K562 (cell line): ENCODE data around the gene CAPZA1. TPM values are rescaled to one million over a fixed set of nuclear protein-coding genes. Genes with fewer than 3 reads are reported as not detected.

ENCODE experiments used
- CHCHD3 ChIP-seq: fragments of 250-450 bp; sonication (Bioruptor Pico); IDR thresholded peaks from 2 replicates; pipeline ENCODE4 v2.1.2; 2022; ENCODE audit warnings: mild to moderate bottlenecking
- CREBBP ChIP-seq: IDR thresholded peaks from one replicate; pipeline ENCODE4 v1.6.1; 2012; ENCODE audit warnings: low read depth, mild to moderate bottlenecking, control low read depth, inconsistent platforms, low read length
- EP400 ChIP-seq: fragments of 450-650 bp; IDR thresholded peaks from 2 replicates; pipeline ENCODE4 v1.6.1; 2017; ENCODE audit warnings: antibody characterized with exemption, mild to moderate bottlenecking, moderate library complexity
- NELFE ChIP-seq: IDR thresholded peaks from 2 replicates; pipeline ENCODE4 v1.6.1; 2011; ENCODE audit warnings: mild to moderate bottlenecking; ENCODE audit not compliant: insufficient read depth, insufficient read length
- NFATC3 ChIP-seq: fragments of 450-650 bp; IDR thresholded peaks from 2 replicates; pipeline ENCODE4 v1.6.1; 2017; ENCODE audit warnings: mild to moderate bottlenecking
- NUFIP1 ChIP-seq: fragments of 450-650 bp; IDR thresholded peaks from 2 replicates; pipeline ENCODE4 v1.6.1; 2018; ENCODE audit not compliant: partially characterized antibody
- ZNF354B ChIP-seq: fragments of 250-450 bp; sonication (Bioruptor Pico); IDR thresholded peaks from 2 replicates; pipeline ENCODE4 v1.4.0; 2020
- polyA plus RNA-seq, 8 experiments: library from polyadenylated mRNA; depleted of rRNA in 4 of 8; stranded (reverse) in 5 of 8; unstranded in 3 of 8; fragments of >200 nt; fragmentation: Nextera tagmentation in 2 of 8; fragmentation: Illumina TruSeq in 1 of 8; extraction: Ambion mirVana in 2 of 8; extraction: Trizol in 1 of 8; gene quantifications; 2 replicates each; pipeline versions ENCODE4 v1.2.1 to v1.2.3, GENCODE V29; 2011 to 2014; ENCODE audit warnings: inconsistent platforms in 1 of 8, missing spikeins in 1 of 8
- total RNA-seq, 7 experiments: library from RNA; depleted of rRNA in 6 of 7; stranded (reverse); fragments of >200 nt in 6 of 7; fragmentation: Illumina TruSeq in 2 of 7; extraction: Trizol in 2 of 7; gene quantifications; 2 replicates each; pipeline versions ENCODE4 v1.2.1 to v1.2.3, GENCODE V29; 2011 to 2021; ENCODE audit warnings: low replicate concordance in 1 of 7
- TF ChIP-seq, protein P1 (sequence below): fragments of 450-650 bp; IDR thresholded peaks from 2 replicates; pipeline ENCODE4 v1.6.1; 2016; ENCODE audit warnings: mild to moderate bottlenecking, moderate library complexity
- TF ChIP-seq, protein P2 (sequence below), 2 experiments: fragments of 450-650 bp in 1 of 2; sonication (generic) in 1 of 2; formaldehyde crosslinking; conservative IDR thresholded peaks; 2 replicates each; pipeline versions ENCODE4 v1.4.0 to v1.8.1; 2020 to 2022; ENCODE audit warnings: mild to moderate bottlenecking in 1 of 2, missing genetic modification reagents in 1 of 2

CAPZA1 gene
- total and polyA plus RNA-seq, 9 of the 15 experiments (the other 6 are each of a cell fraction or from before 2014, with no cell fraction given) = 237 to 1,020 (median 306) TPM

DNA sequence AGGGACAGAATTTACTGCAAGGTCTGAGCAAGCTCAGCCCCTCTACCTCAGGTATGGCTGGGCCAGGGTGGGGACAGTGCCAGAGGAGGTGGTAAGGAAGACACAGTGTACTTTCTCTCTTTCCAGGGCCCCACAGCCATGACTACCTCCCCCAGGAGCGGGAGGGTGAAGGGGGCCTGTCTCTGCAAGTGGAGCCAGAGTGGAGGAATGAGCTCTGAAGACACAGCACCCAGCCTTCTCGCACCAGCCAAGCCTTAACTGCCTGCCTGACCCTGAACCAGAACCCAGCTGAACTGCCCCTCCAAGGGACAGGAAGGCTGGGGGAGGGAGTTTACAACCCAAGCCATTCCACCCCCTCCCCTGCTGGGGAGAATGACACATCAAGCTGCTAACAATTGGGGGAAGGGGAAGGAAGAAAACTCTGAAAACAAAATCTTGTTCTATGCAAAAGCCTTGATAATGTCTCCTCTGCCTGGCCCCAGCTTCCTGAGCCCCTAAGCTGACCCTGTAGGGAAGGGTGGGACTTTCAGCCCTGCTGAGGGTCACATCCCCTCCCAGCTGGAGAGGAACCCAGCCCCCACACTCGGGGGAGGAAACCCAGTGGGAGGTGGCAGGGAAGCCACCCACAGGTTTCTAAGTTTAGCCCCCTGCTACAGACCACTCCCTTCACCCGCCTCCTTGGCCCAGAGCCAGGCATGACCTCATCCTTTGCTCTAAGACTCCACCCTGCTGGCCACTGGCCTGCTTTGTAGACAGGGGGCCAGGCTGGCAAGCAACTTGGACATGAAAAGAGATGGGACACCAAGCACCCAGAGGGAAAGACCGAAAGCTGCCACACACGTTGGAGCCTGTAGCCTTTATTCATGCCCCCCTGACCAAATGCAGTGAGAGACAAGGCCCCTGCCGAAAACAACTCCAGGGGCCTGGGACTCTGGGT, 80.9 kb downstream of the CAPZA1 start (continued):
- TF ChIP-seq, protein P1, sequence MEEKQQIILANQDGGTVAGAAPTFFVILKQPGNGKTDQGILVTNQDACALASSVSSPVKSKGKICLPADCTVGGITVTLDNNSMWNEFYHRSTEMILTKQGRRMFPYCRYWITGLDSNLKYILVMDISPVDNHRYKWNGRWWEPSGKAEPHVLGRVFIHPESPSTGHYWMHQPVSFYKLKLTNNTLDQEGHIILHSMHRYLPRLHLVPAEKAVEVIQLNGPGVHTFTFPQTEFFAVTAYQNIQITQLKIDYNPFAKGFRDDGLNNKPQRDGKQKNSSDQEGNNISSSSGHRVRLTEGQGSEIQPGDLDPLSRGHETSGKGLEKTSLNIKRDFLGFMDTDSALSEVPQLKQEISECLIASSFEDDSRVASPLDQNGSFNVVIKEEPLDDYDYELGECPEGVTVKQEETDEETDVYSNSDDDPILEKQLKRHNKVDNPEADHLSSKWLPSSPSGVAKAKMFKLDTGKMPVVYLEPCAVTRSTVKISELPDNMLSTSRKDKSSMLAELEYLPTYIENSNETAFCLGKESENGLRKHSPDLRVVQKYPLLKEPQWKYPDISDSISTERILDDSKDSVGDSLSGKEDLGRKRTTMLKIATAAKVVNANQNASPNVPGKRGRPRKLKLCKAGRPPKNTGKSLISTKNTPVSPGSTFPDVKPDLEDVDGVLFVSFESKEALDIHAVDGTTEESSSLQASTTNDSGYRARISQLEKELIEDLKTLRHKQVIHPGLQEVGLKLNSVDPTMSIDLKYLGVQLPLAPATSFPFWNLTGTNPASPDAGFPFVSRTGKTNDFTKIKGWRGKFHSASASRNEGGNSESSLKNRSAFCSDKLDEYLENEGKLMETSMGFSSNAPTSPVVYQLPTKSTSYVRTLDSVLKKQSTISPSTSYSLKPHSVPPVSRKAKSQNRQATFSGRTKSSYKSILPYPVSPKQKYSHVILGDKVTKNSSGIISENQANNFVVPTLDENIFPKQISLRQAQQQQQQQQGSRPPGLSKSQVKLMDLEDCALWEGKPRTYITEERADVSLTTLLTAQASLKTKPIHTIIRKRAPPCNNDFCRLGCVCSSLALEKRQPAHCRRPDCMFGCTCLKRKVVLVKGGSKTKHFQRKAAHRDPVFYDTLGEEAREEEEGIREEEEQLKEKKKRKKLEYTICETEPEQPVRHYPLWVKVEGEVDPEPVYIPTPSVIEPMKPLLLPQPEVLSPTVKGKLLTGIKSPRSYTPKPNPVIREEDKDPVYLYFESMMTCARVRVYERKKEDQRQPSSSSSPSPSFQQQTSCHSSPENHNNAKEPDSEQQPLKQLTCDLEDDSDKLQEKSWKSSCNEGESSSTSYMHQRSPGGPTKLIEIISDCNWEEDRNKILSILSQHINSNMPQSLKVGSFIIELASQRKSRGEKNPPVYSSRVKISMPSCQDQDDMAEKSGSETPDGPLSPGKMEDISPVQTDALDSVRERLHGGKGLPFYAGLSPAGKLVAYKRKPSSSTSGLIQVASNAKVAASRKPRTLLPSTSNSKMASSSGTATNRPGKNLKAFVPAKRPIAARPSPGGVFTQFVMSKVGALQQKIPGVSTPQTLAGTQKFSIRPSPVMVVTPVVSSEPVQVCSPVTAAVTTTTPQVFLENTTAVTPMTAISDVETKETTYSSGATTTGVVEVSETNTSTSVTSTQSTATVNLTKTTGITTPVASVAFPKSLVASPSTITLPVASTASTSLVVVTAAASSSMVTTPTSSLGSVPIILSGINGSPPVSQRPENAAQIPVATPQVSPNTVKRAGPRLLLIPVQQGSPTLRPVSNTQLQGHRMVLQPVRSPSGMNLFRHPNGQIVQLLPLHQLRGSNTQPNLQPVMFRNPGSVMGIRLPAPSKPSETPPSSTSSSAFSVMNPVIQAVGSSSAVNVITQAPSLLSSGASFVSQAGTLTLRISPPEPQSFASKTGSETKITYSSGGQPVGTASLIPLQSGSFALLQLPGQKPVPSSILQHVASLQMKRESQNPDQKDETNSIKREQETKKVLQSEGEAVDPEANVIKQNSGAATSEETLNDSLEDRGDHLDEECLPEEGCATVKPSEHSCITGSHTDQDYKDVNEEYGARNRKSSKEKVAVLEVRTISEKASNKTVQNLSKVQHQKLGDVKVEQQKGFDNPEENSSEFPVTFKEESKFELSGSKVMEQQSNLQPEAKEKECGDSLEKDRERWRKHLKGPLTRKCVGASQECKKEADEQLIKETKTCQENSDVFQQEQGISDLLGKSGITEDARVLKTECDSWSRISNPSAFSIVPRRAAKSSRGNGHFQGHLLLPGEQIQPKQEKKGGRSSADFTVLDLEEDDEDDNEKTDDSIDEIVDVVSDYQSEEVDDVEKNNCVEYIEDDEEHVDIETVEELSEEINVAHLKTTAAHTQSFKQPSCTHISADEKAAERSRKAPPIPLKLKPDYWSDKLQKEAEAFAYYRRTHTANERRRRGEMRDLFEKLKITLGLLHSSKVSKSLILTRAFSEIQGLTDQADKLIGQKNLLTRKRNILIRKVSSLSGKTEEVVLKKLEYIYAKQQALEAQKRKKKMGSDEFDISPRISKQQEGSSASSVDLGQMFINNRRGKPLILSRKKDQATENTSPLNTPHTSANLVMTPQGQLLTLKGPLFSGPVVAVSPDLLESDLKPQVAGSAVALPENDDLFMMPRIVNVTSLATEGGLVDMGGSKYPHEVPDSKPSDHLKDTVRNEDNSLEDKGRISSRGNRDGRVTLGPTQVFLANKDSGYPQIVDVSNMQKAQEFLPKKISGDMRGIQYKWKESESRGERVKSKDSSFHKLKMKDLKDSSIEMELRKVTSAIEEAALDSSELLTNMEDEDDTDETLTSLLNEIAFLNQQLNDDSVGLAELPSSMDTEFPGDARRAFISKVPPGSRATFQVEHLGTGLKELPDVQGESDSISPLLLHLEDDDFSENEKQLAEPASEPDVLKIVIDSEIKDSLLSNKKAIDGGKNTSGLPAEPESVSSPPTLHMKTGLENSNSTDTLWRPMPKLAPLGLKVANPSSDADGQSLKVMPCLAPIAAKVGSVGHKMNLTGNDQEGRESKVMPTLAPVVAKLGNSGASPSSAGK = no peak; the same call in 1 of the 2 replicates
- TF ChIP-seq ZNF354B (CRISPR knock-in tag) = no peak
- no peak for TF ChIP-seq CHCHD3 (CRISPR knock-in tag)
- peak; percentile 85 for TF ChIP-seq NFATC3
- TF ChIP-seq, protein P2, sequence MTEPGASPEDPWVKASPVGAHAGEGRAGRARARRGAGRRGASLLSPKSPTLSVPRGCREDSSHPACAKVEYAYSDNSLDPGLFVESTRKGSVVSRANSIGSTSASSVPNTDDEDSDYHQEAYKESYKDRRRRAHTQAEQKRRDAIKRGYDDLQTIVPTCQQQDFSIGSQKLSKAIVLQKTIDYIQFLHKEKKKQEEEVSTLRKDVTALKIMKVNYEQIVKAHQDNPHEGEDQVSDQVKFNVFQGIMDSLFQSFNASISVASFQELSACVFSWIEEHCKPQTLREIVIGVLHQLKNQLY (CRISPR knock-in tag; conservative IDR thresholded peaks at IDR 0.05) = no peak
- peak; percentile 59 for TF ChIP-seq NUFIP1
- TF ChIP-seq EP400 = peak; percentile 93
- TF ChIP-seq NELFE = no peak
- no peak for TF ChIP-seq CREBBP
